Muscle of back (tissue), 11 donors: ENCODE data around the gene NIM1K. TPM values are rescaled to one million over a fixed set of nuclear protein-coding genes. Genes with fewer than 3 reads are reported as not detected.
"Not testable (repeated sequence)": the region's sequence is repeated elsewhere in the genome, so short reads cannot be mapped to it uniquely, and the experiment has no call there.

Experiments
- DNase-seq, 3 donors: peaks; one replicate each; pipeline versions ENCODE4 v3.0.0 to v3.0.0-alpha.2; 2013
- polyA plus RNA-seq, 10 donors: library from polyadenylated mRNA; unstranded; fragments of 120-200 nt; gene quantifications; one replicate each; pipeline ENCODE4 v1.2.1, GENCODE V29; 2013; ENCODE audit not compliant: insufficient read length in 10 of 10

The NIM1K gene
- polyA plus RNA-seq, 10 donors: 0.25 to 0.97 (median 0.47) TPM

DNA sequence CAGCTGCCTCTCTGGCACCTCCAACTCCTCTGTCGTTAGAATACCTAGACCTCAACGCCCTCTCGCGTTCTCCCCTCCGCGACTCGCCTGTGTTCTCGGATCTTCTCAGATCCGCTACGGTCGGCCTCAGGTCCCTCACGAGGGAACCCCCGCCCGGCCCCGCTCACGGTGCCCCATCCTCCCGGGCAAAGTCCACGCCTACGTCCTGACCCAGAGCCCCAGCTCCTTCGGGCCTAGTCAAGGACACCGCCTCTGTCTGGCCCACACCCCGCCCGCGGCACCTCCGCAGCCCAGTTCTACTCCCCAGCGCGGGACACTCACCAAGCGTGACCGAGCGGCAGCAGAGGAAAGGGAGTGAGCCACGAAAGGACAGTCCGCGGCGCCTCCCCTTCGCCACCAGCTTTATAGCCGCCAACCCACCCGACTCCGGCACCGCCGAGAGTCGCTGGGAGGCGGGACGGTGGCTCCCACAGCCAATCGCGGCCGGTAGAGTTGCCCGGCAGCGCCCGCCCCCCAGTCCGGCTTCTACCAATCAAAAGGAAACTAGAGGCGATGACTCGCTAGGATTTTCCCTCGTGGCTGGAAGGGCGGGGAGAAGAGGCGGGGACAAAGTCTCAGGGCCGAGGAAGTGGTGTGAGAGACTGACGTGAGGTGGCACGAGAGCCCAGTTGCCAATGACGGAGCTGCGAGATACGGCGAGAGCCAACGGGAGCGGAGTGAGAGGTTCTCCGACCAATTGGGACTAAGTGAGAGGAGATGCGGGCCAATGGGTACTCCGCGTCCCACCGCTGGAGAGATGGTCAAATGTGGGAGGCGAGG, 121.2 kb downstream of the NIM1K start, which contains the start of gene HMGCS1:
Gene HMGCS1 (minus strand): TSS at position 378 of the 819 bp plus-strand sequence. CDS start 14,447 bp downstream, outside the sequence.
- DNase-seq: peak; percentile 98 to 100 (median 99)

DNA sequence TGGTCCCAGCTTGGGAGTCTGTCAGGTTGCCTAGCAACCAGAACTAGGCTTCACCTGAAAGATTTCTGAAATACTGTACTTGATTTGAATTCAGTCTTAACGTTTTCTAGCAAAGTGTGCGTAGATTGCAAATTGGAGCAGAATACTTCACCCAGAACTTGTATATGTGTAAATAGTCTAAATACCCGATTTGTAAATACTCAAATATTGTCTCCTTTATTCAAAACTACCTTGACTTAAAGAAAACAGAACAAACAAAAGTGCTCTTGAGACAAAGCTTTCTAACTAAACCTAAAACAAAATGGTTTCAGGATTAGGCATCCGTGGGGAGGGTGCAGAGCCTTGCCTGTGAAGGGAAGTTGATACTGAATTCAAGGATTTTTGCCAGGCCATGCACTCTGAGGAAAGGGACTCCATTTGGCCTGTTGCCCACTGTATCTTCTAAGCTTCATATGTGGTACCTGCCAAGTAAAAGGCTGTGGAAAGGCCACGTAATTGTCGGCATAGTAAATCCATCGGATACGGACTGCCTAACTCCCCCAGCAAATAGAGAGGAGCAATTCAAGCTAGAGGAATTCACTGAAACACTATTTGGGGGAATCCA, 121.9 kb downstream of the NIM1K start:
- DNase-seq: peak in 2 of 3 donors; percentile 50 to 69

DNA sequence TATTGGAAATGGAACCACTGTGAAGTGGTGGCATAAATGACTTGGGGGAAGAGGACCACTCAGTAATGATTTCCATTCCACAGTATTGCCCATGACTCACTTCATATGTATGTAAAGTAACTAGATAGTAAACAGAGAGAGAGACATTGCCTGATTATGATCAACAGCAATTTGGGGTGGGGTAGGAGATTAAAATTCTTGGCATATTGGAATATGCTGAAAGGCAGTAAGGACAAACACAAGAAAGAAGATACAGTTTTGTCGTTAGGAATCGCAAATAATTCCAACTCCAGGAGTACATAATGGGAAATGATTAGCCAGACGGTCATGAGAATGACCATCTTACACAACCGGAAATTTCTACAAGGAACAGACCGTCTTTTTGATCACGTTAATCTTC, 122.7 kb downstream of the NIM1K start:
- no peak for DNase-seq

DNA sequence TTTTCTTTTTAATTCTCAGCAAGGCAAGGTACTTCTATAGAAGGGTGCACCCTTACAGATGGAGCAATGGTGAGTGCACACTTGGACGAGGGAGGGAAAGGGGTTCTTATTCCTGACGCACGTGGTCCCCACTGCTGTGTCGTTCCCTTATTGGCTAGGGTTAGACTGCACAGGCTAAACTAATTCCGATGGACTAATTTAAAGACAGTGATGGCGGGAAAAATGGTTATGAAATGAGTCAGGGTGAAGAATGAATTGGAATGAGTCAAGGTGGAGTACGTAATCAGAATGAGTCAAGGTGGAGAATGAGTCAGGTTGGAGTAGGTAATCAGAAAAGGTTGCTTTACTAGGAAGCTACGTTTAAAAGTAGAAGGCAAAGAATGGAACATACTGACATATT, 123.2 kb downstream of the NIM1K start:
- no peak for DNase-seq

DNA sequence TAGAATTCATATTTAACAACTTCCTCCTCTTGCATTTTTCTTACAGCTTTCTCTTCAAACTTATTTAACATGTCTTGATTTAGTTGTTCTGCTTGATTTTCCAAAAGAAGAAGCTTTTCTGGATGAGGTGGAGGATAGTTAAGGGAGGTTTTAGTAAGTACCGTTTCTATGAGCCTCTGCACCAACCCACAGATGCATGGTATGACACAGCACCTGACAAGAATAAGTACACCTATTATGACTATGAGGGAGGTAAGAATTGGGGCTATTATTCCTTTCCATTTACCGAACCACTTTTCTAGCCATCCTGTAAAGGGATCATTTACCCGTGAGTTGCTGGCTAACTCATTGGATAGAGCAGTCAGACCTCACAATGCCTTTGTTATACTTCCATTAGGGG, 123.7 kb downstream of the NIM1K start:
- no peak for DNase-seq

DNA sequence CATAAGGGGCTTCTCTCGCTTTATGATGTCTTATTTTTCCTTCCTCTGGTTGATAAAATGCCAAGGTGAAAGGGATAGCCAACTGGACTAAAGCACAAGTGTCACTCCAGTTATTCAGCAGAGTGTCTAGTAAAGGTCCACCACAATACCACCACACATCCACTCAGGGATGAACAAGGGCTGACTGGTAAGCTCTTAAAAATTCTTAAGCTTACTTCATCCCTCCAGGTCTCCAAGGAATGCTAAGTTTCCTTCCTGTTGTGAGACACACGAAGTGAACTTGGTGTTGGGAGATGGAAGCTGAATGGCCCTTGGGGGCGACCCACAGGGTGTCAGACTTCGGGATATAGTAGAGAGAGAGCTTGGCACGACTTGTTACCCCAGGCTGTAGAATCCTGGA, 124.4 kb downstream of the NIM1K start:
- no peak for DNase-seq

DNA sequence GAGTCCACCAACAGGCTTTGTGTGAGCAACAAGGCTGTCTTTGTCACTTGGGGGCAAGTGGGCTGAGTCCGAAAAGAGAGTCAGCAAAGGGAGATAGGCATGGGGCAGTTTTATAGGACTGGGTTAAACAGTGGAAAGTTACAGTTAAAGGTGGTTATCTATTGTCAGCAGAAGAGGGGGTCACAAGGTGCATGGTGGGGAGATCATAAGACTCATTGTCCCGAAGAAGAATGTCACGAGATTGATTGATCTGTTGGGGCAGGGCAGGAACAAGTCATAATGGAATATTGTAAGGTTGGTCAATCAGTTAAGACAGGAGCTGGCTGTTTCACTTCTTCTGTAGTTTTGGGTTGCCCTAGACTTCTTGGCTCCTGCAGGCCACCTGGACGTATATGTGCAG, 128.8 kb downstream of the NIM1K start:
- DNase-seq: no peak

DNA sequence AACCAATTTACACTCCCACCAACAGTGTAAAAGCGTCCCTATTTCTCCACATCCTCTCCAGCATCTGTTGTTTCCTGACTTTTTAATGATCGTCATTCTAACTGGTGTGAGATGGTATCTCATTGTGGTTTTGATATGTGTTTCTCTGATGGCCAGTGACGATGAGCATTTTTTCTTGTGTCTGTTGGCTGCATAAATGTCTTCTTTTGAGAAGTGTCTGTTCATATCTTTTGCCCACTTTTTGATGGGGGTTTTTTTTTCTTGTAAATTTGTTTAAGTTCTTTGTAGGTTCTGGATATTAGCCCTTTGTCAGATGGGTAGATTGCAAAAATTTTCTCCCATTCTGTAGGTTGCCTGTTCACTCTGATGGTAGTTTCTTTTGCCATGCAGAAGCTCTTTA, 131.5 kb downstream of the NIM1K start:
- DNase-seq: not testable (repeated sequence)

DNA sequence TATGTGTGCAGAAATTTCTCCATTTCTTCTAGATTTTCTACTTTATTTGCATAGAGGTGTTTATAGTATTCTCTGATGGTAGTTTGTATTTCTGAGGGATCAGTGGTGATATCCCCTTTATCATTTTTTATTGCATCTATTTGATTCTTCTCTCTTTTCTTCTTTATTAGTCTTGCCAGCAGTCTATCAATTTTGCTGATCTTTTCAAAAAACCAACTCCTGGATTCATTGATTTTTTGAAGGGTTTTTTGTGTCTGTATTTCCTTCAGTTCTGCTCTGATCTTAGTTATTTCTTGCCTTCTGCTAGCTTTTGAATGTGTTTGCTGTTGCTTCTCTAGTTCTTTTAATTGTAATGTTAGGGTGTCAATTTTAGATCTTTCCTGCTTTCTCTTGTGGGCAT, 133.6 kb downstream of the NIM1K start:
- DNase-seq: not testable (repeated sequence)

Other genes with a start within 250 kb of the NIM1K start
- gene ANXA2R, start 151.9 kb upstream of the NIM1K start, polyA plus RNA-seq: 1 to 10 TPM in 5 of 10 donors, under 1 TPM in 5; 0.64 to 2.5 (median 1.0) TPM
- gene ZNF131, start 71.3 kb upstream of the NIM1K start, polyA plus RNA-seq: 10 to 100 TPM; 29.8 to 45.5 (median 37.5) TPM
- gene HMGCS1, start 121.2 kb downstream of the NIM1K start, polyA plus RNA-seq: 10 to 100 TPM; 24.3 to 50.9 (median 41.2) TPM
- gene CCL28, start 220.2 kb downstream of the NIM1K start, polyA plus RNA-seq: 1 to 10 TPM in 1 of 10 donors, under 1 TPM in 9; 0.10 to 1.2 (median 0.24) TPM